Measurements from ENCODE around the gene TRPM3. TPM values are rescaled to one million over a fixed set of nuclear protein-coding genes. Genes with fewer than 3 reads are reported as not detected.

Gene TRPM3
- total and polyA plus RNA-seq, 2 of the 8 experiments (the other 6 are each of a cell fraction or from before 2014, with no cell fraction given): 2.4 to 10.9 TPM

DNA sequence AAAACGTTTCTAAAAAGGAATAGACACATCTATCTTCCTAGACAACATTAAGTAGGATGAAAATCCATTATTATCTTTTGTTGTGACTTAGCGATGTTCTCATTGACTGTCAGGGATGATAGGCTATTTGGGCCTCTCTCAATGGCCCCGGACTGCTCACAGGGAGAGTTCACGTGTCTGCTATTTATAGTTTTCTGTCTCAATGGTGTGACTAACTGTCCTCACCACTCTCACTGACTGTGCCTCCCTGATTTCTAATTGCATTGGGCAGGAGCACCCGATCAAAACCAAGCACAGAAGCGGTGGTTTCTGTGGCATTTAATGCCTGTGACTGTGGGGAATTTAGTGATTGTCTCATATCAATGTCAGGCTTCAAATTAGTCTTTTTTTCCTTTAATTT is 420.3 kb downstream of the TRPM3 start:
- FAIRE-seq (no peak), DNase-seq (ENCODE audit: low read depth in 1 of 2, low spot score in 2 of 2) (no peak)
- Histone ChIP-seq H4K91ac (replicated peaks; ENCODE audit: insufficient read length, low read length) (no peak overlapping the region), H3K79me1 (ENCODE audit: low read depth, low read length) (no peaks in the 10 kb centered on the region), H2BK5ac (ENCODE audit: low read depth, low read length) (no peak overlapping the region), H4K8ac (ENCODE audit: extremely low read depth, insufficient read depth, low read length) (no peak overlapping the region), H3K79me2 (ENCODE audit: control insufficient read depth in 1 of 2, insufficient read depth in 2 of 2, low read length in 2 of 2) (no peaks in the 10 kb centered on the region), H4K20me1 (replicated peaks in 1 of 2; ENCODE audit: control insufficient read depth in 1 of 2, insufficient read depth in 2 of 2, low read length in 2 of 2) (no peaks in the 10 kb centered on the region), H3K27me3 (replicated peaks in 1 of 4; ENCODE audit: control insufficient read depth in 3 of 4, extremely low read depth in 1 of 4, insufficient read depth in 3 of 4, low read length in 3 of 4) (no peaks in the 10 kb centered on the region), H3K27ac (ENCODE audit: low read depth, low read length) (no peak overlapping the region), H2BK12ac (ENCODE audit: low read depth, low read length) (no peak overlapping the region), H2BK15ac (ENCODE audit: low read length) (no peak overlapping the region), H3K4ac (replicated peaks; ENCODE audit: insufficient read length, low read depth, low read length) (no peak overlapping the region), H3K14ac (ENCODE audit: insufficient read length) (no peak overlapping the region), H3K23ac (ENCODE audit: insufficient read length) (no peak overlapping the region), H3K4me1 (replicated peaks in 1 of 4; ENCODE audit: control insufficient read depth in 3 of 4, insufficient read depth in 4 of 4, low read length in 3 of 4) (peaks cover 0 to 4% (median 0%) of the 10 kb centered on the region in 4 experiments; a peak in 1 of 7 replicates), H3K36me3 (ENCODE audit: control insufficient read depth in 2 of 4, insufficient read depth in 4 of 4, low read length in 3 of 4) (no peaks in the 10 kb centered on the region), H3K56ac (replicated peaks; ENCODE audit: insufficient read length, low read depth, low read length) (no peak overlapping the region), H2BK20ac (ENCODE audit: low read length) (no peak overlapping the region), H3K4me2 (ENCODE audit: insufficient read depth in 1 of 2, low read depth in 2 of 2, low read length in 2 of 2) (no peak overlapping the region), H3K23me2 (ENCODE audit: low read depth, low read length) (no peaks in the 10 kb centered on the region), H2AK5ac (ENCODE audit: low read depth, low read length) (no peak overlapping the region), H3K18ac (ENCODE audit: extremely low read depth, low read length) (no peak overlapping the region), H2BK120ac (replicated peaks; ENCODE audit: low read depth, low read length) (no peak overlapping the region), H3K9ac (replicated peaks in 1 of 4; ENCODE audit: extremely low read depth in 1 of 4, low read depth in 3 of 4, low read length in 3 of 4) (no peak overlapping the region), H3K4me3 (ENCODE audit: extremely low read depth in 1 of 4, insufficient read depth in 2 of 4, low read depth in 3 of 4, low read length in 4 of 4) (no peak overlapping the region), H4K5ac (ENCODE audit: insufficient read length, low read depth, low read length) (no peak overlapping the region), H2AFZ (ENCODE audit: low read length) (no peak overlapping the region), H3K9me3 (ENCODE audit: insufficient read depth in 2 of 2, low read depth in 1 of 2, low read length in 1 of 2) (no peaks in the 10 kb centered on the region)
- 86% methylated on average over 6 of the region's 6 CpGs; no CpG with 5 or more reads in 1 of the 2 experiments for WGBS, 2 experiments (ENCODE audit: extremely low coverage in 1 of 2, insufficient coverage in 1 of 2, insufficient read length in 1 of 2, insufficient replicate concordance in 2 of 2, low coverage in 1 of 2, low lambda C conversion rate in 2 of 2, missing lambda C conversion rate in 1 of 2)
- CTCF ChIA-PET (ENCODE audit: partially characterized antibody): no interaction called here
- POLR2A ChIA-PET (ENCODE audit: partially characterized antibody): no interaction called here
- TF ChIP-seq SIRT6 (IDR thresholded peaks at IDR 0.05; ENCODE audit: low read length) (no peak), E2F6 (IDR thresholded peaks at IDR 0.05) (no peak), NANOG (IDR thresholded peaks at IDR 0.05; ENCODE audit: insufficient read depth, low read depth, low read length, poor library complexity, severe bottlenecking) (no peak), ATF2 (IDR thresholded peaks at IDR 0.05; ENCODE audit: low read length) (no peak), SRF (IDR thresholded peaks at IDR 0.05; ENCODE audit: low read depth, low read length) (no peak), RFX5 (IDR thresholded peaks at IDR 0.05; ENCODE audit: borderline replicate concordance, low read depth, low read length) (no peak), POLR2AphosphoS5 (IDR thresholded peaks at IDR 0.05; ENCODE audit: low read depth, low read length) (no peak), EGR1 (IDR thresholded peaks at IDR 0.05; ENCODE audit: borderline replicate concordance, low read depth, low read length) (no peak), SIX5 (IDR thresholded peaks at IDR 0.05; ENCODE audit: low read depth, low read length) (no peak), KDM1A (IDR thresholded peaks at IDR 0.05; ENCODE audit: borderline replicate concordance, low read length) (no peak), HDAC2 (IDR thresholded peaks at IDR 0.05; ENCODE audit: borderline replicate concordance in 1 of 2, low read depth in 2 of 2, low read length in 2 of 2) (no peak), TBP (IDR thresholded peaks at IDR 0.05; ENCODE audit: low read depth, low read length) (no peak), TEAD4 (IDR thresholded peaks at IDR 0.05; ENCODE audit: low read depth, low read length) (no peak)

Data from H1 (cell line).